ENCODE data around the gene TIGAR. TPM values are rescaled to one million over a fixed set of nuclear protein-coding genes. Genes with fewer than 3 reads are reported as not detected.

TIGAR gene
- total RNA-seq, 1 donor: 9.8 TPM

DNA sequence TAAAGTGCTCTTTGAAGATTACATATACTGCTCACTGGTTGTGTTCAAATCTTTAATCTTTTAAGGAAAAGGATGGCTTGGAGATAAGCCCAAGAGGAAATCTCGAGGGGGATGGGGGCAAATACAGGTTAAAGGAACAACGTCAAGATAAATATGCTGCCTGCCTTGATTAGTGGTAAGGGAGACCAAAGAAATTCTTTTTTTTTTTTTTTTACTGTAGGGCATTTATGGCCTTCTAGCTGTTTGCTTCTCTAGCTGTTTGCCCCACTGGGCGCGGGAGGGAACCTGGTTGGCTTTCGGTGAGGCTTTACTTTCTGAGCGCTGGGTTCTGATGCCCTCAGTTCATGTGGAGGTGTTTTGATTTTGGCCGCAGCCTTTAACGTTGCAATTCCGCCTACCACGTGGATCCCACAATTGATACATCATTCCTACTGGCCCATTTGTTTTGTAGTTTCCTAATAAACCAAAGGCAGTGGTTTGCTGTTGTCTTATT lies 41.8 kb upstream of the TIGAR start:
- Histone ChIP-seq H3K9me3 (ENCODE audit: low read depth, low read length) (no peaks in the 10 kb centered on the region), H3K27me3 (ENCODE audit: insufficient read depth, low read length) (no peaks in the 10 kb centered on the region), H3K4me1 (ENCODE audit: insufficient read depth, low read length) (peaks cover 59% of the 10 kb centered on the region), H3K4me3 (ENCODE audit: low read length) (no peak overlapping the region)

DNA sequence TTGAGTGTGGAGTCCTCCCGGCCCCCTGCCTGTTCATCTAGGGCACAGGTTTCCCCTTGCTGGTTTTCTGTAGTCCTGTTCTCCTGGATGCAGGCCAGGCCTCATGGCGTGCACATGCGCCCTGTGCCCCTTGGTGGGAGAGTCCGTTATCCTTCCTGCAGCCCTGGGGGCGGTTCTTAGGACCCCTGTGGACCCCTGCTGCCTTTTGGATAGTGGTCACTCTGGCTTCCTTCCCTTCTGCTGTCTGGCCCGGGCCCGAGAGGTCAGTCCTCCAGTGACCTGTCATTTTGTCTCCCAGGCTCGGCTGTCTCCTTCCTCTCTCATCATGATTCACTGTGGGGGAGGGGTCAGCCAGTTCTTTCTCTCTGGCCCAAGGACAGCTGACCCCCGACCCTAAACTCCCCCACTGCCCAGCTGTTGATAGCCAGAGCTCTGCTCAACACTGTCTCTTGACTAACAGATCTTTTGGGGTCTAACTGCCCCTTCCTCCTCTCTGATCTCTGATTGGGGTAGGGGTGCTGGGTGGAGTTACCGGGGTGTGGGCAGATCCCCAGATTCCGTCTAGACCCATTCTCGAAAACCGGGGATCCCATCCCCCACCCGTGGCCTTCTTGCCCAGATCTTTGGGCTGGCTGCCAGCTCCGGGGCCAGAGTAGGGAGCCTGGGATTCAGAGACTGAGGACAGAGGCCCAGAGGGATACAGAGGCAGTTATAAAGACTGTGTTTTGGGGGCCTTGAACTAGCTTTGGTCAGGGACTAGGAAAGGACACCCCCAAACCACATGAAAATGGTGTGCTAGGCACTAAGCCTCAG lies 40.5 kb upstream of the TIGAR start:
- Histone ChIP-seq H3K27me3 (ENCODE audit: insufficient read depth, low read length) (no peaks in the 10 kb centered on the region), H3K4me1 (ENCODE audit: insufficient read depth, low read length) (peaks cover 60% of the 10 kb centered on the region), H3K9me3 (ENCODE audit: low read depth, low read length) (no peaks in the 10 kb centered on the region), H3K4me3 (ENCODE audit: low read length) (no peak overlapping the region)

DNA sequence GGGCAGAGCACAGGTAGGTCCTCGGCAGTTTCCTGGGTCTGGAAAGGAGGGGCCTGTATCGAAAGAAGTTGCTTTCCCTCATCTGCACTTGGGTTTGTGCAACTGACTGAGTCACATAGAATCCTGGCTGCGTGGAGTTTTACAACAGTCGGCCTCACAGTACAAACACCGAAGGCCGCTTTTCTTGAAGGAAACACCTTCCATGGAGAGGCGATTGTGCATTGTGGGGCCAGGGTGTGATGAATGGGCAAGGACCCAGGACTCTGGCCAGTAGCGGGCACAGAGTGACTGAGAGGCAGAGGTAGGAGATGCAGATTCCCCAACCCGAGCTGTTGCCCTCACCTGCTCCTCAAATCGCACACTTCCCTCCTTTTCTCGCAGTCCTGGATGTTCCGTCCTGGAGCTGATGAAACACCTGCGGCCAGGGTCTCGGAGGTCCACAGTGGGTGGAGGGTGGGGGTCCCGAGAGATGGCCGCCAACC lies 39.8 kb upstream of the TIGAR start:
- Histone ChIP-seq H3K9me3 (ENCODE audit: low read depth, low read length) (no peaks in the 10 kb centered on the region), H3K4me1 (ENCODE audit: insufficient read depth, low read length) (peaks cover 60% of the 10 kb centered on the region), H3K4me3 (ENCODE audit: low read length) (no peak overlapping the region), H3K27me3 (ENCODE audit: insufficient read depth, low read length) (no peaks in the 10 kb centered on the region)

DNA sequence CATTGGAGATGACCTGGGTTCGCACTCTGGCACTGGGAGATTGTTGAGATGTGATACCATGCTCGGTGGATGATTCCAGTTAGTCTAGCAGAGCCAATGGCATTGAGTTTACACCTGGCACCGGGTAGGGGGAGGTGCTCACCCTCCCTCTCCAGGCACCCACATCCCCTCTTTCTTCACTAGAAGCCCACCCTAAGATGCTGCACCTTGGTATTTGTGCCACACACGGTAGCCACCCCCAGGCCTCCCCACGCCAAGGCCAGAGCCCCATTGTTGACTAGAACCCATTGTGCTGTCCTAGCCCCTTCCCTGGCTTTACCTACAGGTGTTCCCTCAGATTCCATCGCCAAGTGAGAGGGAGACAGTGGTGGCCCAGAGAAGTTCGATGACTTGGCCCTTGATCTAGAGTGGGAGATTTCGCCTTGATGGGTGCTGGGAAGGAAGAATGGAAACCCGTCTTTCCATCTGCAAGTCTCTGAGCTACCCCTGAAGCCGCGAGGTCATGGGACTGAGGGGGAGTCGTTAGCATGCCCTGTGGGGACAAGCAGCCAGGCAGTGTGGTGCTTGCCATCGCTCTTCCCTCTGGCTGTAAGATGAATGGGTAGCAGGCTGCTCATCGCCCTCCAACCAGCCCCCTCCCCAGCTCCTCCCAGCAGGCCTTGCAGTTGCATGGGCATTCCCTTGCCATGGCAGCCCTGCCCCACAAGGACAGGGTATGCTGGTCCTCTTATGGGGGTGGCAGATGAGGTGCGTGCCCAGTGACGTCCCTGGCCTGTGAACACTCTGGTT lies 38.7 kb upstream of the TIGAR start:
- H3K9me3 ChIP-seq (ENCODE audit: low read depth, low read length): no peaks in the 10 kb centered on the region
- H3K27me3 ChIP-seq (ENCODE audit: insufficient read depth, low read length): no peaks in the 10 kb centered on the region
- H3K4me1 ChIP-seq (ENCODE audit: insufficient read depth, low read length): peaks cover 62% of the 10 kb centered on the region
- H3K4me3 ChIP-seq (ENCODE audit: low read length): no peak overlapping the region

DNA sequence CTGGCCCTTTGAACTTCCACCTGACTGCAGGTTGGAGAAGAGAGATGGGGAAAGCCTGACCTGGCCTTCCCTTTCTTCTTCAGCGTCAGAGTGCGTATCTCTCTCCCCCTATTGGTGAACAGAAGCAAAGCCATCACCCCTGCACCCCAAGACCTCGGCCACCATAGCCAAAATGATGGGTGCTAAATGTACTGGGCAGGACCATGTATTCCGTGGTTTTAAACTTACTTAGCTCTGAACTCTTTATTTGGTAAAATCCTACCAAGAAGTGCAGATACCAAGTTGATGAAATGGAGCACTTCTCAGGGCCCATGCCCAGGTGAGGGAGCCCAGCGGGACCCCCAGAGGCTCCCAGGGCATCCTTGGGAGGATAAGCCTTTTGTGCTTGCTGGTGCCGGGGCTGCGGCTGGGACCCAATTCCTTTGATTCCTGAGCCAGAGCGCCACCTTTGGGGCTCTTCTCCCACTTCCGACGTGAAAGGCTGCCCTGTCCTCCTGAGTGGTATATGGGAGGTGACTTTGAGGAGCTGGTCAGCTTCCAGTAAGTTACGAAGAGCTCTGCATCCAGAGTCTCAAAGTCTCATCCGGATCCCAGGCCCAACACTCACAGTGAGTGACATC lies 38.0 kb upstream of the TIGAR start:
- Histone ChIP-seq H3K9me3 (ENCODE audit: low read depth, low read length) (no peaks in the 10 kb centered on the region), H3K4me1 (ENCODE audit: insufficient read depth, low read length) (peaks cover 62% of the 10 kb centered on the region), H3K27me3 (ENCODE audit: insufficient read depth, low read length) (no peaks in the 10 kb centered on the region), H3K4me3 (ENCODE audit: low read length) (no peak overlapping the region)

DNA sequence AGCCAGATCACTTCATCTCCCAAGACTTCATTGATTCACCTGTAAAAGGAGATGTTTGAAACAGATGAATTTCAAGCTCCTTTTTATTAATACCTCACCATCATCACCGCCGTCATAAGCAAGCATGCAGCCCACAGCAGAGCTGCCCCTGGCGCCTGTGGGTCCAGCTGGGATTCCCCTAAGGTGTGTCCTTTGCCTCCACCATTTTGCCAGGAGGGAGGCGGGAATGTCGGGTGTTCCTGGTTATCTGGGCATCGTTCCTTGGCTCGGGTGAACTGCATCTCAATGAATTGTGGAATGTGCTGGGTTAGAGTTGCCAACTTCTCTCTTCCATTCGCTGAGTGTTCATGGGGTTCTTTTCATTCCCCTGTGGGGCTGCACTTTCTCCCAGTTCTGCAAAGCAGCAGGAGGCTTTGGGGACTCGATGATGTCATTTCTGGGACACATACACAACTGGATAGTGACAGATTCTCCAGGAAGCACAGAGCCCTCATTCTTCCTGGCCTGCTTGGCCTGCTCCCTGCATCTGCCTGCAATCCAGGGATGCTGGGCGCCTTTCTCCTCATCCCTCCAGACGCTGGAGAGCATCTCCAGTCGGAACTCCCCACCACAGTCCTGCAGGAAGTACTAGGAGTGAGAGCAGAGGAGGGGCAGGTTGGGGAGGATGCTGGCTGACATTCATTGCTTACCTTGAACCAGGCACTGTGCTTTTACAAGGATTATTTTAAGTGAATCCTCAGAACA lies 37.3 kb upstream of the TIGAR start:
- Histone ChIP-seq H3K4me1 (ENCODE audit: insufficient read depth, low read length) (peaks cover 62% of the 10 kb centered on the region), H3K27me3 (ENCODE audit: insufficient read depth, low read length) (no peaks in the 10 kb centered on the region), H3K4me3 (ENCODE audit: low read length) (no peak overlapping the region), H3K9me3 (ENCODE audit: low read depth, low read length) (no peaks in the 10 kb centered on the region)

DNA sequence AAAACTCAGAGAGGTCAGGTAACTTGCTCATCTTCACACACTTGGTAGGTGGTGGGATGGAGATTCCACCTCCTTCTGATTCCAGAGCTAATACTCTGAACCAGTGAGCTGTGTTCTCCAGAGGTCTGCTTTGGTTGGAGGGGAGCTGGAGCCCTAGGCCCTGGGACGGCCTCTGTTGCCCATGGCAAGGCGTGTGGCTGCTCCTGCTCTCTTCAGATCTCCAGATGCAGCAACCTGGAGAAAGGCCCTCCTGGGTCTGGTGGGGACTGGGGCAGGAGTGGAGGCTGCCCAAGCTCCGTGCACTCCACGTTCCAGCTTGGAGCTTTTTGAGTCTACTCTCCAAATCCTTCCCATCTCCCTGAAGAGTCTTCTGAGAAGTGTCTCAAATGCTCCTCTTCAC lies 36.7 kb upstream of the TIGAR start:
- H3K4me1 ChIP-seq (ENCODE audit: insufficient read depth, low read length): peaks cover 62% of the 10 kb centered on the region

DNA sequence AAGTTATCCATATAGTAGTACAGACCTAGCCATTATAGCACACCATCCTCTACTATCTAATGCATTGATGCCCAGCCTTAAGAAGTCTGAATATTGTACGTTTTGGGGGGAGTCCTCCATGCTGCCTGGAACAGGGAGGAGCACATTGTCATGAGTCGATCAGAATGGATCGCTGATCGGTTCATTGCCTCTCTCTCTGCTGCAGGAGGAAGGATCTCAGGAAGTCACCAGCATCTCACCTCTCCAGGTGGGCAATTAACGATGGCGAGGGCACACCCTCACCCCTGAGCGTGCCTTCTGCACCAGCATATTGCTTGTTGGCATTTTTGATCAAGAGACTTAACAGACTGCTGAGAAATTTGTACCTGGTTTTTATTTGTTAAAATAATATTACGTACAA lies 35.9 kb upstream of the TIGAR start:
- no peaks in the 10 kb centered on the region for H3K27me3 ChIP-seq (ENCODE audit: insufficient read depth, low read length)
- H3K4me3 ChIP-seq (ENCODE audit: low read length): no peak overlapping the region
- peaks cover 62% of the 10 kb centered on the region for H3K4me1 ChIP-seq (ENCODE audit: insufficient read depth, low read length)
- H3K9me3 ChIP-seq (ENCODE audit: low read depth, low read length): no peaks in the 10 kb centered on the region

More for the DNA sequence above, 36.7 kb upstream of the TIGAR start:
- H3K4me3 ChIP-seq (ENCODE audit: low read length): no peak overlapping the region
- H3K9me3 ChIP-seq (ENCODE audit: low read depth, low read length): no peaks in the 10 kb centered on the region
- no peaks in the 10 kb centered on the region for H3K27me3 ChIP-seq (ENCODE audit: insufficient read depth, low read length)

DNA sequence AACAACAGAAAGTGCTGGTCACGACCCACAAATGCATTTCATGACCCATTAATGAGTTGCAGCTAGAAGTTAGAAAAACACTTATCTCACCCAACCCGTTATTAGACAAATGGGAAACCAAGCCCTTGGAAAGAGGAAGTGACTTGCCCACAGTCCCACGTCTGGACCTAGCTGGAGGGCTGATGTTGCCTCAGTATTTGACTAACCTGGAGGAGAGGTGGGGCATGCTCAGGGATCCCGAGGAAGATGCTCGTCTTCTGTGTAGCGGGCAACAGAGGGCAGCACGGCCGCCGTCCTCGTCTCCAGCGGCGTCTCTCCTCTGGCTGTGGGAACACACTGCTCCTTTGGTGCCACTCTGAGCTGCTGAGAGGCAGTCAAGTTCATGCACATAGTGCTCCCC lies 34.8 kb upstream of the TIGAR start:
- no peaks in the 10 kb centered on the region for H3K9me3 ChIP-seq (ENCODE audit: low read depth, low read length)
- no peak overlapping the region for H3K4me3 ChIP-seq (ENCODE audit: low read length)
- H3K4me1 ChIP-seq (ENCODE audit: insufficient read depth, low read length): peaks cover 63% of the 10 kb centered on the region
- H3K27me3 ChIP-seq (ENCODE audit: insufficient read depth, low read length): no peaks in the 10 kb centered on the region

DNA sequence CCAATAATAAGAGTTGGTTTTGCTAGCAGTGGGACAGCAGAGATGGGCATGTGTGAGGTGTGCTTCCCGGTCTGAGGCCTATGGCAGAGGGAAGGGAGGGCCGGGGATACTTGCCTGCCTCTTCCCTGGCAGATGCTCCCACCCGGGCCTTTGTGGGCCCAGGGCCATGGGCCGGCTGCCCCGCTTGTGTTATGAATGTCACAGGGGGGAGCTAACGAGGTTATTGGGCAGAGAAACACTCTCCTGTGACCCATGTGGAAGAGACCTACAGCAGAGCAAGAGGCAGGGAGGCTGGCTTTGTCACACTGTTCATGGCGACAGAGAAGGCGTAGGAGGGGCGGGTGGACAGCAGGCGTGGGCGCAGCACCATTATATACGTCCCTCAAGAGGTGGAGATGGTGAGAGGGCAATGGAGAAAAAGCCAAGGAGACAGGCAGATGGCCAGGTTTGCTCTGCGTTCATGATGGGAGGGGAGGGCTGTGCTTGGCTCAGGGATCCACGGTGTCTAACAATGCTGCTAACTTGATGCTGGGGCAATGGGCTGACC lies 34.2 kb upstream of the TIGAR start:
- no peak overlapping the region for H3K4me3 ChIP-seq (ENCODE audit: low read length)

DNA sequence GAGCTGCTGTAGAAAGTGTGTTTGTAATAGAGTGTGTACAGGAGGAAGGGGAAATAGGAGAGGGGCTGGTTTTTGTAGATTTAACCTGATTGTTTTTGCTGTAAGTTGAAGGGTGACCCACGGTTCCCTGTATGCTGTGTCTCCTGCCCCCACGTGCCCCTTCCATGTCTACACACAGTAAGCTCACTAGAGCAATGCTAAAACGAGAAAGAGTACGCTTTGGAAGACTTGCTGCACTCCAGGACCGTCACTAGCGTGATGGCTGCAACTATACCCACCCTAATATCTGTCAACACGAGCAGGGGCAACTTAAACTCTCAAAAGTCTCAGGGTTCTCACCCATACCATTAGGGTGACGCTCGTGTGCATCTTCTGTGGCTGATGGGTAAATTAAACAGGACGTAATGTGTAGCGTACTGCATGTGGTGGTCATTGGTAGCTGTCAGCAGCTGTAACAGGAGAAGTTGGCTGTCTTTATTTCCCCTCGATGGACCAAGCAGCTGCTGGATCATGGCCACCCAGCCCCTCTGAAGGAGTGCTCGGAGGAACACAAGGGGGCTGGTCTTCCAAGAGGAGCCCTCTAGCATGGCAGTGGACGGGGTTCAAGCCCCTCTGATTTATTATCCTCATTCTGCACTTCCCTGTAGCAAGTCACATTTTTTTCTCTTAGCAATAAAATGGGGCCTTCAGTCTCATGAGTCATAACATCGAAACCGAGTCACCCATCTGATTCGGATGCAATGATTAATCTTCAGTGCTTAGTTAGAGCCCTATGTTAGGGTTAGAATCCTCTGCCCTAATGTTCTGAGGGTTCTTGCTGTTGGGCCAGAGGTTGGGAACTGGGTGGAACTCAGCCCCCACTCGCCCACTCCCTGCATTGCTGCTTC lies 33.4 kb upstream of the TIGAR start:
- H3K4me3 ChIP-seq (ENCODE audit: low read length): no peak overlapping the region
- H3K27me3 ChIP-seq (ENCODE audit: insufficient read depth, low read length): no peaks in the 10 kb centered on the region
- no peaks in the 10 kb centered on the region for H3K9me3 ChIP-seq (ENCODE audit: low read depth, low read length)
- peaks cover 68% of the 10 kb centered on the region for H3K4me1 ChIP-seq (ENCODE audit: insufficient read depth, low read length)

More for the DNA sequence above, 34.2 kb upstream of the TIGAR start:
- H3K9me3 ChIP-seq (ENCODE audit: low read depth, low read length): no peaks in the 10 kb centered on the region
- no peaks in the 10 kb centered on the region for H3K27me3 ChIP-seq (ENCODE audit: insufficient read depth, low read length)
- peaks cover 63% of the 10 kb centered on the region for H3K4me1 ChIP-seq (ENCODE audit: insufficient read depth, low read length)

DNA sequence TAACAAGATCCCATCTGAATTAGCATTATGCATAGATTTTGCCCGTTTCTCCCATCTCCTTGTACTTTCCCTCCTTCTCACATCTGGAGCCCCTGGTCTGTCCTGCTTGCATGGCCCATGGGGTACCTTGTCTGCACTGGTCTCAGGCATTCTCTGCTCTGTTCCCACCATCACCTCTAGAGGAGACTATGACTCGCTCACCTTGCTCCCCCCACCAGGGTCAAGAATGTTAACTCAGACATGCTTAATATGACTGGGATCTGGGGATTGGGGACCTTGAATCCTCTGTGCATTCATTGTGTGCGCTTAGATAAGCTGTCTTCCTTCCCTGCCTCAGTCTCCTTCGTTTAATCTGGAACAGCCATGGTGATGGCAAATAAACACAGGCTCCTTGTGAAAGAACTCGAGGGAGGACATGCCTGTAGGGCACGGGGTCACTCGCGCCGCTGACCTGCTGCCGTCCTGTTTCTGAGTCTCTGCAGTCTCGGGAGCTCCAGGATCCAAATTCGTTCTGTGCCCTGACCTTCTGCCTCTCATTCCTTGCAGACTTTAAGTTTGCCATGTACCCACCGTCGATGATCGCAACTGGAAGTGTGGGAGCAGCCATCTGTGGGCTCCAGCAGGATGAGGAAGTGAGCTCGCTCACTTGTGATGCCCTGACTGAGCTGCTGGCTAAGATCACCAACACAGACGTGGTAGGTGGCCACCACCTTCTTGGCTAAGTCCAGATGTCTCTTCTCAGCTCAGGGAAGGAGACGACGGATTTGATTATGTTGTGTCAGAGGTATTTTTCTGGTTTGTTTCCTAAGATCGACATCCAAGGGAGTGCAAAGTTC lies 32.5 kb upstream of the TIGAR start:
- Histone ChIP-seq H3K4me1 (ENCODE audit: insufficient read depth, low read length) (peaks cover 76% of the 10 kb centered on the region), H3K4me3 (ENCODE audit: low read length) (peak overlapping the region; percentile 33), H3K27me3 (ENCODE audit: insufficient read depth, low read length) (no peaks in the 10 kb centered on the region), H3K9me3 (ENCODE audit: low read depth, low read length) (no peaks in the 10 kb centered on the region)
